HG03378 (cell line): ENCODE measurements around the gene ARHGEF33.

Experiments
- ATAC-seq: cut with Tn5 transposase; IDR thresholded peaks from one replicate; pipeline ENCODE4 v1.9.1; 2021; ENCODE audit warnings: mild to moderate bottlenecking, moderate library complexity; ENCODE audit not compliant: unreplicated experiment

The ARHGEF33 gene

DNA sequence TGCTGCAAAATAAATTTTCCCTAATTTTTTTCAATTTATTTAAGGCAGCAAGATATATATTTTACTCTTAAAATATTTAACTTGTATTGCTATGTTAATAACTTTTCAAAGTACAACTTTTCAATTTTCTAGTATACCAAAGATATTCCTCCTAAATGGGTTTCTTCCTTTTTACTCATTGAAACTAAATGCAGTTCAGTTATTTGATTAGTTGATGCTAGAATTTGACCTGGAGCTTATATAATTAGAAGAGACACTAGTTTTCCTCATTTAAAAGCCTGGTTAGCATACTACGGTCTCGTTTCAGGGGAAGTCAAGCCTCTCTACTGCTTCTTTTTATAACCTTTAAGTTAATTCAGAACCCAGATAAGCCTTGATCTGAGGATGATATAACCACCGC lies at the start of gene ARHGEF33:
ARHGEF33 (plus strand) TSS at position 301 of the 400 bp plus-strand sequence. CDS start 29,573 bp downstream, outside the sequence.
- no peak for ATAC-seq

DNA sequence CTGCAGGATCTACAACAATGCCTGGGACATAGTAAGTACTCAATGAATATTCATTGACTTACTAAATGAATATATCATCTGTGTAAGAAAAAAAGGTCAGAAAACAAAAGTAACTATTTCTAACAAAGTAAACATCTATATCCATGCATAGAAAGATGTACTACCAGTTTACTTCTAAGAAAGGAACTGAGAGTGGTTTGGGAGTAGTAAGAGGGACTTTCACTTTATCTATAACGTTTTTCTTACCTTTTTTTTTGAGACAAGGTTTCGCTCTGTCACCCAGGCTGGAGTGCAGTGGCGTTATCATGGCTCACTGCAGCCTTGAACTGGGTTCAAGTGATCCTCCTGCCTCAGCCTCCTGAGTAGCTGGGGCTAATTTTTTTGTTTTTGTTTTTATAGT lies 39.6 kb upstream of the ARHGEF33 start:
- peak; percentile 94 for ATAC-seq

DNA sequence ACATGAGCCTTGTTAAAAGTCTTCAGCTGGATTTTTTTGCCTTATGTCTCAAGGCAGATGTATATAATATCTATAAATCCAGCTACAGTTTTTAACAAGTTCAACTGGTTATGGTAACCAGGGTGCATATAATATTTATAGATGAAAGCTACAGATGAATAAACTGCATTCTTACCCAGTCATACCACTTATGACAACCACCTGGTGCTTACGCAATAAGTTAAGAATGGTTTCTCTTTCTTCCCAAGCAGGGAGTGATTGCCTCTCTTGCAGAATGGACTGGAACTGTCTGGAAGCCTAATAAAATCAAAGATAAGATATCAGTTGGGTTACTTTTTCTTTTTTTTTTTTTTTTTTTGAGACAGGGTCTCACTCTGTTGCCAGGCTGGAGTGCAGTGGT lies 33.5 kb upstream of the ARHGEF33 start:
- no peak for ATAC-seq

DNA sequence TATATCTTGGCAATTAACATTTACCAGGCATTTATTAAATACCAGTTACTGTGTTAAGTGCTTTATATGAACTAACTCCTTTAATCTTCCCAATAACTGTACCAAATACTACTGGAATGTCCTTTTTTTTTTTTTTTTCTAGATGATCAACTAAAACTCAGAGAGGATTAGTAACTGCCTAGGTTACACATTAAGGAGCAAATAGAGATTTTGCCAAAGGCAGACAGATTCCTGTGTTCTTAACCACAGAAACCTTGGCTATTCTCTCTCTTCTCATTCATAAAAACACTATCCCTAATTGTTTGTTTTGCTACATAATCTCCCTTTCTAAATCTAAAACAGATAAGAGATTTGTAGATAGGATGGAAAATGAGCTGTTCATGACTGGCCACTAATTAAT lies 27.2 kb upstream of the ARHGEF33 start:
- no peak for ATAC-seq

DNA sequence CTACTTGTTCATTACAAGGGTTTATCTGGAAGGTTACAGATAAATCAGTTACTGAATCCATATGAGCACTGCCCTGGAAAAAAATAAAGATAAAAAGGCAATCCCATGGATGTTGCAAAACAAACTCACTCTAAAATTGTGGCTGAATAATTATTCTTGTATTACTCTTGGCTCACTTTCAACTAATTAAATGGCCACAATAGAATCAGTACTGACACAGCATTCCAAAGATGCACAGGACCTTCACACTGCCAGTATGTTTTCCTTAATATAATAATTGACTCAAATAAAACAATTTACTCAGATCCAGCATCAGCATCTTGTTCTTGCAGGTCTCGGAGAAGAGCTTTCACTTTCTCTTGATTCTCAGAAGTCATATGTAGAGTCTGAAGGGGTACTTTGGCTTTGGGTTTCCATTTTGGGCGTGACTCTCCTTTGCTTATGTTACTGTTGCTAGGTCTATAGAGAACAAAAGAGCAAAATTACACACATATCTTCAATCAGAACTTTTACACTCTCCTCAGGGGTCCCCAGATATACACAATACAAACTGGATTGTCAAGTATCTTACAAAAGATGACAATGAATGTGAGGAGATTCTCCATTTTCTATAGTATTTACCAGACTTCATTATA lies 26.5 kb upstream of the ARHGEF33 start:
- ATAC-seq = no peak

DNA sequence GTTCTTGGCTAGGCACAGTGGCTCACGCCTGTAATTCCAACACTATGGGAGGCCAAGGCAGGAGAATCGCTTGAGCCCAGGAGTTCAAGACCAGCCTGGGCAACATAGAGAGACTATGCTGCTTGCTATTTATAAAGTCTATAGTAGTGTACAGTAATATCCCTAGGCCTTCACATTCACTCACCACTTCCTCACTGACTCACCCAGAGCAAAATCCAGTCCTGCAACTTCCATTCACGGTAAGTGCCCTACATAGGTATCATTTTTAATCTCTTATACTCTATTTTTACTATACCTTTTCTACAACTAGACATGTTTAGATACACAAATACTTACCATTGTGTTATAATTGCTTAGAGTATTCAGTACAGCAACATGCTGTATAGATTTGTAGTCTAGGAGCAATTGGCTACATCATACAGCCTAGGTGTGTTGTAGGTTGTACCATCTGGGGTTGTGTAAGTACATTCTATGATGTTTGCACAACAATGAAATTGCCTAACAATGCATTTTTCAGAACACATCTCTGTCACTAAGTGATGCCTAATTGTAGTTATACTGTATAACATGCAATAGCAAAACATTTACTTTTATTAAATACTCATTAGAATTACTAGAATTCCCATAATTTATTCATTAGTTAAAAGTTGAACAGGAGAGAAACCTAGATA lies 22.8 kb upstream of the ARHGEF33 start:
- no peak for ATAC-seq

DNA sequence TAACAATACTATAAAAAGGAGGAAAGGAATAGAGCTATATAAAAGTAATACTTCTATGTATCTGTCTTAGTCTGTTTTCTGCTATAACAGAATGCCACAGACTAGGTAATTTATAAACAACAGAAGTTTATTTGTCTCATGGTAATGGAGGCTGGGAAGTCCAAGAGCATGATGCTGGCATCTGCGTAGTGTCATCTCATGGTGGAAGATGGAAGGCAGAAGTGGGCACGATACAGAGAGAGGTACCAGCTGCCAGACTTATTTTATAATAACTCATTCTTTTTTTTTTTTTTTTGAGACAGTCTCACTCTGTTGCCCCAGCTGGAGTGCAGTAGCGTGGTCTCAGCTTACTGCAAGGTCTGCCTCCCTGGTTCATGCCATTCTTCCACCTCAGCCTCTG lies 18.2 kb upstream of the ARHGEF33 start:
- no peak for ATAC-seq

DNA sequence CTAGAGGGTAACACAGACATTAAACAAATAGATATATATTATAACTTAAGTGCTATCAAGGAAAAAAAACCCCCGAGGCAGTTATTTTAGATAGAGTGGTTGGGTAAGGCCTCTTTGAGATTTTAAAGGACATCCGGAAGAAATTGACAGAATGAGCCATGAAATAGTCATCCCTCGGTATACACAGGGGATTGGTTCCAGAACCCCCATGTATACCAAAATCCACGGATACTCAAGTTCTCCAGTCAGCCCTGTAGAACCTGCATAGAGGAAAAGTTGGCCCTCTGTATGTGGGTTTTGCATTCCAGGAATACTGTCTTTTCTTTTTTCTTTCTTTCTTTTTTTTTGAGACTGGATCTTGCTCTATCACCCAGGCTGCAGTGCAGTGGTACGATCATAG lies 15.9 kb upstream of the ARHGEF33 start:
- no peak for ATAC-seq

DNA sequence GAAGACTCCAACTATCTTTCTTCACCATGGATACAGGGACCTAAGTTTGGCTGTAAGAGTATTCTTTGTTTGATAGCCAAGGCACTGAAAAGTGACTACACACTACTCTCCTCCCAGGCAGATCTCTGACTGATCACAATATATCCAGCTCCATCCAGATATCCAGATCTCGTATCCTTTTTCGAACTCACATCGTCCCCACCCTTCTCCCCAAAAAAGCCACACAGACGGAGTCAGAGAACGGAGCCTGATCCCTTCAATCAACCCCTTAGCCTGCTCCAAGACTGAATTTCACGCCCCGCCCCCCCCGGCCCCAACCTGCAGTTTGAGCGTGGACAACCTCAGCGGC lies 14.5 kb upstream of the ARHGEF33 start:
- ATAC-seq = no peak

DNA sequence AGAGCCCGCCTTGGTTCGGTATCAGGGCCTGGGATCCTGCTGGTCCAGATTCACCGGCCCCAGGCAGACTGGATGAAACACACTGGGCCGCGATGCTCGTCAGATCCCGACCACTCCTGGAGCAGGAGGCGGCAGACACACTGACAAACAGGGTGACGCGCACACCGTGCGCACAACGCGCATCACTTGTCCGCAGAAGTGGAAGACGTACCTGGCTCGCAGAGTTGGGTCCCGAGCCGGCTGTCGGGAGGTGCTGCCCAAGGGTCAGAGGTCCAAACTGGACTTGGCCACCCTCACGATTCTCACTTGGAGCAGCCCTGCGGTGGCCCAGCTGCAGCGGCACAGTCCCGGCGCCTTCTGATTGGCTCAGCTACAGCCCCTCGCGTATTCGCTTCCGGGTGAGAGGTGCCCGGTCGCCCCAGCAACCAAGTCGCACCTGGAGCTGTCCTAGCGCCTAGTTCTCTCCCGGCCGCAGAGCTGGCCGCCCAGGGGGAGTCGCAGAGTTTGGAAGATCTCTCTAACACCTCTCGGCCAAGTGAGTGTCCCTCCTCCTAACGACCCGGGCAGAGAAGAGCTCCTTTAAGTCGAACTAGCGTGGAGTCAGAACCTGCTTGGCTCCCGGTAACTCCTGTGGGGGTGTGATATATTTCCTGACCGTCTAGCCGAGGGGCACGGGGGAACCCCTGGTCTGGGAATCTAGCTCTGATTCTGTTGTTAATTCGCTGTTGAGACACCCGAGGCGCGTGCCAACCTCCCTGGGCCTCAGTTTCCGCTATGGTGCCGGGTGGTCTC lies 13.9 kb upstream of the ARHGEF33 start, which contains the start of the genes DHX57 and MORN2:
DHX57 (minus strand) TSS at position 359 of the 792 bp plus-strand sequence. CDS start 7,529 bp downstream, outside the sequence.
MORN2 (plus strand) TSS at position 401 of the 792 bp plus-strand sequence.
- ATAC-seq = peak; percentile 98

DNA sequence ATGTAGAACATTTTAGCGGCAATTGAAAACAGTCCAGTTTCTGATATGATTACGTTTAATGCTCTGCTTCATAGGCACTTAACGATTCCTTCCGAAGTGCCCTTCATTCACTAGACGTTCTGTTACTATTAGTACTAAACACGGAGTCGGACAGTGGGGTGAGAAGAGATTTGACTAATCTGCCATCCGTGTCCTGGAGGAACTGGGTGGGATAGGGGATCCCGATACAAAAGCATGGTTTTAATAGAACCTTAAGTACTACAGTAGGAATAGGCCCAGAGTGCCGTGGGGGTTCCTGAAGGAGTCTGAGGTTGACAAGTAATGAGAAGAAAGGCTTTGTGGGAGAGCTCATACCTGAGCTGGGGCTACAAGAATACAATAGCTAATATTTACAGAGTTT lies 13.3 kb upstream of the ARHGEF33 start:
- no peak for ATAC-seq

DNA sequence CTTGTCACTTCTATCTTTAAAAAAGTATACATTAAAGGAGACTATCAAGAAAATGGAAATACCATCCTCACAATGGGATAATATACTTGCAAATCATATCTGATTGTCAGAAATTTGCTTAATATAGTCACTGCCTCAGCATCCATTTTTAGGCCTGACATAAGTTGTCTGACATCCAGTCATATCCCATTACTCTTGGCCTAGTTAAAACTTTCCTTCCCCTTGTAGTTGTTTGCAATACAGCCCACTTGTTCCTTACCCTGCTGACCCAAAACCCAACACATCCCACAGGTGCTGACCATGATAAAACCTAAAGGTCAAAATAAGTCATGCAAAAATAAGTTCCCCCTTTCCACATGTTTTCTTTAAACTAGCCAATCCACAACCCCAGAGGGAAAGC lies 3.6 kb upstream of the ARHGEF33 start:
- no peak for ATAC-seq

DNA sequence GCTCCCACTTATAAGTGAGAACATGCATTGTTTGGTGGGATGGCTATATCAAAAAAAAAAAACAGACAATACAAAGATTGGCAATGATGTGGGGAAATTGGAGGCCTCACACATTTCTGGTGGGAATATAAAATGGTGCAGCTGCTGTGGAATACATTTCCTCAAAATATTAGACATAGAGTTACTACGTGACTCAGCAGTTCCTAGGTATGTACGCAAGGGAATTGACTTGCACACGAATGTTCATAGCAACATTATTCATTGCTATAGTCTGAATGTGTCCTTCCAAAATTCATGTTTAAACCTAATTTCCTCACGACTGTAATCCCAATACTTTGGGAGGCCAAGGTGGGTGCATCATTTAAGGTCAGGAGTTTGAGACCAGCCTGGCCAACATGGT lies 2.3 kb upstream of the ARHGEF33 start:
- no peak for ATAC-seq

DNA sequence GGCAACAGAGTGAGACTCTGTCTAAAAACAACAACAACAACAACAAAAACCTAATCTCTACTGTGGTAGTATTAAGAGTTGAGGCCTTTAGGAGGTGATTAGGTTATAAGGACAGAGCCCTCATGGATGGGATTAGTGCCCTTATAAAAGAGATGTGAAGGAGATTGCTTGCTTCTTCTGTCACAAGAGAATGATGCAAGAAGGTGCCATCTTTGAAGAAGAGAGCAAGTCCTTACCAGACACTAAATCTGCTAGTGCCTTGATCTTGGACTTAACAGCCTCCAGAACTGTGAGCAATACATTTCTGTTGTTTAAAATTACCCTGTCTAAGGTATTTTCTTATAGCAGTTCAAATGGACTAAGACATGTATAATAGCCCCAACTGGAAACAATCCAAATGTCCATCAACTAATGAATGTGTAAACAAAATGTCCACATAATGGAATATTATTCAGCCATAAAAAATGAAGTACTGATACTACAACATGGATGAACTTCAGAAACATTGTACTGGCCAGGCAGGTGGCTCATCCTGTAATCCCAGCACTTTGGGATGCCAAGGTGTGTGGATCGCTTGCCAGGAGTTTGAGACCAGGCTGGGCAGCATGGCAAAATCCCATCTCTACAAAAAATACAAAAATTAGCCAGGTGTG lies 1.6 kb upstream of the ARHGEF33 start:
- no peak for ATAC-seq

DNA sequence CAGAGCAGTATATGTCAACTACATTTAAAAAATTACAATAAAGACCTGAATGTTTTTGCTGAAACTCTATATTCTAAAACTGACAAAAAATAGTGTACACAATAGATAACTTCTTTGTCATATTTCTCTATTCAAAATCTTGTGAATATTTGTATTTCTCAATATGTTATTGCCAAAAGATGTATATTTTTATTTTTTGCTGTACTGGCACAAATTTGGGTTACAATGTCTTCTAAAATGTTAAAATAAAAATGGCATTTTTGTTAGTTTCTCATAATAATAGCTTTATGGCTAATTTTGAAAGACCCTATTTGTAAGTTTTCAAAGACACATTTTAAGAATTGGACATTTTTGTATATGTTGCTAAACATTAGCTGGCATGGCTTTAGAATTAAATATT lies 630 bp upstream of the ARHGEF33 start:
- ATAC-seq = no peak

DNA sequence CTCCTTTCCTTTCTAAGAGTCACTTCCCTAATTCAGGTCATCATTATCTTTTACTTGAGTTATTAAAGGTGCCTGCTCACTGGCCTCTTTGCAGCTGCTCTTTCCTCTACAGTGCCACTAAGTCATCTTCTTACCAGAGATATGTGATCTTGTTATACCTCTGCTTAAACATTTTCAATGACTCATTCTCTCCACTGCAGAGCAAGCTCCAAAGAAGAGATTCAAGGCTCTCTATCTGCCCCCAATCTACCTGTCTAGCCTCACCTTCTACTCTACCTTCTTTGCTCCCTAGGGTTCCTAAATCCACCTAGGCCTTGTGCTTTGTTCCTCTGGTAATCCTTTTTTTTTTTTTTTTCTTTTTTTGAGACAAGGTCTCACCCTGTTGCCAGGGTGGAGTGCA lies 3.1 kb downstream of the ARHGEF33 start:
- ATAC-seq = no peak

DNA sequence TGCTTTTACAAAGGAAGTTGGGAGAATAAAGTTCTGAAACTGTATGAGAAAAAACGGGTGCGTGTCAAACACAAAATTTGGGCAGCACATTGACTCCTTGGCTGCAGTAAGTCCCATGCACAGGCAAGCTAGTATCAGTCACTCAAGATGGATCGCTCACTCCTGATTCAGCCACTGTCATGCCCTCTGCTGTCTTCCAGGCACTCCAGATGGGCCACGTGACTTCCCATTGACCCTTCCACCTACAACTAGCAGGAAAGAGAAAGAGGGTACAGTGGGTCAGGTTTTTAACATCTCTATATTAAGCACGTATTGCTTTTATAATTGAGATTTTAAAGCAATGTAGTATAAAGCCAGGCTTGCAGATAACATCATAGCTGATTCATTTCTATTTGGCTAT lies 8.6 kb downstream of the ARHGEF33 start:
- ATAC-seq = no peak

DNA sequence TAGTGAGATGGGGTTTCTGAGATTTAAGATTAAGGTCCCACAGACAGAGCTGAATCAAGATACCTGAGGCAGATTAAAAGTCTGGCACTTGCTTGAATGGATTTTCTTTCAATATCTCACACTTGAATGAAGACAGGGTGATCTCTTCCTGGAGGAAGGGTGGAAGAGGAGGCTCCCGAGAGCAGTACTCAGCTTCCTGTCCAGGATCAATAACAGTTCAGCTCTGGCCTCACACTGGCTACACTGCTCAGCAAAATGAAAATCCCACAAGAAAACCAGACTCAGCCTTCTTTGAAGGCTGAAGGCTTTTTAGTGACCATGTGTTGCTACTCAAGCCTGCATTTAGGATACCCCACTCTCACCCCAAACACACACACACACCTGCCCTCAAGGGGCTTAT lies 11.1 kb downstream of the ARHGEF33 start:
- ATAC-seq = no peak

DNA sequence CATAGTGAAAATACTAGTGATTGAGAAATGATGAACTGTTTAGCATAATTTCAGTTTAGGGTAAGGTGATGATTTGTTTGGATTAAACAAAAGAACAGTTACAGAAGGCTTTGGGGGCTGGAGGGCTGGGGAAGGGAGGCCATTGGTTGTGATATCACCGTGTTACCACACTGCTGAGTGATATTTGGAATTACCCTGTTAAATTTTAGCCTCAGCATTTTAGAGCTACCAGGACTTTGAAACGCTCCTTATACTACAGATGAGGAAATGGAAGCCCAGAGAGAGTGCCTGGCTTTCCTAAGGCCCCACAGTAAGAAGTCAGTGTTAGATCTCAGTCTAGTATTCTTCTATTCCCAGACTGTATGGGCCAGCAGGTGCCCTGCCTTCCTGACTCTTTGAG lies 15.6 kb downstream of the ARHGEF33 start:
- no peak for ATAC-seq

DNA sequence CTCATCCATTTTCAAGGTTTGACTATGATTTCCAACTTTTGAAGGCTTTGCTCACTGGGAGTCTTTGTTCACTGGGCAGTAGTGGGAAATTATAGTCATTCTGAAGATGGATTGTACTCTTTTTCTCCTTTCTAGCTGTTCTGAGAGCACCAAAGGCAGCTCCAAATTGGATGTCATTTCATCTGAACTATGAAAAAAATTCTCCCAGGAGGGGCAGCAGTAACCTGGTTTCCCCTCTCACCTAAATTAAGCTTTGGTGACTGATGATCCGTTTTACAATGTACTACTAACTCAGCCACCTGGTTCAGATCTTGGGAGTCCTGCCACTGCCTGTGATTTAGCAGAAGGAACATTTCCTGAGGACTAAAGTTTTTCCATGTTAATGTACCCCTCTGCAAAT lies 17.6 kb downstream of the ARHGEF33 start:
- no peak for ATAC-seq
